Daoy (cell line): ENCODE results near the gene ARHGAP31. TPM values are rescaled to one million over a fixed set of nuclear protein-coding genes. Genes with fewer than 3 reads are reported as not detected.

Experiments
- DNase-seq: peaks from one replicate; pipeline ENCODE4 v3.0.0-alpha.2; 2015; ENCODE audit warnings: low read depth
- total RNA-seq: library from RNA; depleted of rRNA; stranded (reverse); fragments of >200 nt; shearing (Covaris generic); gene quantifications from 2 replicates; pipeline ENCODE4 v1.2.3, GENCODE V29; 2014

Gene ARHGAP31
- total RNA-seq, 1 experiment from 2014 or later: 14.6 TPM

- DNase-seq: no peak
Measured at GRCh38 chr3:119395923-119396358, 101.8 kb downstream of the ARHGAP31 start.

GRCh38 chr3:119396870-119397269 is 102.7 kb downstream of the ARHGAP31 start:
- no peak for DNase-seq

- no peak for DNase-seq
Measured at GRCh38 chr3:119400466-119400865, 106.3 kb downstream of the ARHGAP31 start.

- DNase-seq: no peak
Measured at GRCh38 chr3:119401069-119401468, 106.9 kb downstream of the ARHGAP31 start.

DNA sequence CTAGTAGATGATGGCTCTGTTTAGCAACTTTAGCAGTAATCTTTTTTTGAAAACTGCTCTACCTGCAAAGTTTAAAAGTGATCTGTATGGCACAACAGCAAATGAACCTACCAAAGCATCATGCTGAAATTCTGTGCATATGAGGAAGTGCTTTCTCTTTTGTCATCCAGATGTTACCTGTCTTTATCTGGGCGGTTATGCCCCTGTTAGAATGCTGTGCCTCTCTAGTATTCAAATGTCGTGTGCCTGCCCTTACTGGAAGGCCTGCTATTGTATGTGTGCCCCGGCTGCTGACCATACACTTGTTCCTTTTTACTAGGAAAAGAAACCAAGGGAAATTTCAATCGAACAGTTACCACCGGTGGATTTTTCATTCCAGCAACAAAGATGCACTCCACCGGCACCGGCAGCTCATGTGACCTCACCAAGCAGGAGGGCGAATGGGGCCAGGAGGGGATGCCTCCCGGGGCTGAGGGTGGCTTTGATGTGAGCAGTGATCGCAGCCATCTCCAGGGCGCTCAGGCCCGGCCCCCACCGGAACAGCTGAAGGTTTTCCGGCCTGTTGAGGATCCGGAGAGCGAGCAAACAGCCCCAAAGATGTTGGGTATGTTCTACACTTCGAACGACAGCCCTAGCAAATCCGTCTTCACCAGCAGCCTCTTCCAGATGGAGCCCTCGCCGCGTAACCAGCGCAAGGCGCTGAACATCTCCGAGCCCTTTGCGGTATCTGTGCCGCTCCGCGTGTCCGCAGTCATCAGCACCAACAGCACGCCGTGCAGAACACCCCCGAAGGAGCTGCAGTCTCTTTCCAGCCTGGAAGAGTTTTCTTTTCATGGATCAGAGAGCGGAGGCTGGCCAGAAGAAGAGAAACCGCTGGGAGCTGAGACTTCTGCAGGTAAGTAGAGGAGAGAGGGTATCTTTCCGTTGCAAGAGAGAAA is 107.6 kb downstream of the ARHGAP31 start:
- DNase-seq: no peak

DNA sequence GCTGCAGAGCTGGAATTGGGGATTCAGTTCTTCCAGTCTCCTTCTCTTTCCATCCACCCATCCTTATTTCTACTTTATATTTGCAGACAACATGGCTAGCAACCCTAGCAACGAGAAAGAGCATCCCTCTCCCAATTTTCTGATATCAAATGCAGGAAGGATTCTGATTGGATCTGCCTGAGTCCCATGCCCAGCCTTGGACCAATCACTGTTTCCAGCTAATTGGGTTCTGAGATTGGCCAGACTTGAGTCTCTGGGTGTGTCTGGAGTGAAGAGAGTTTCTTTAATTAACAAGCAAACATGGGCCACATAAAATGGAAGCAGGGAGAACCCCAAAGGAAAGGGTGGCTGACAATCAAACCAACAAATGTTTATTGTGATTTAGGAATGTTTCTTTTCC is 108.6 kb downstream of the ARHGAP31 start:
- no peak for DNase-seq

GRCh38 chr3:119403201-119403600 is 109.0 kb downstream of the ARHGAP31 start:
- DNase-seq: no peak

DNA sequence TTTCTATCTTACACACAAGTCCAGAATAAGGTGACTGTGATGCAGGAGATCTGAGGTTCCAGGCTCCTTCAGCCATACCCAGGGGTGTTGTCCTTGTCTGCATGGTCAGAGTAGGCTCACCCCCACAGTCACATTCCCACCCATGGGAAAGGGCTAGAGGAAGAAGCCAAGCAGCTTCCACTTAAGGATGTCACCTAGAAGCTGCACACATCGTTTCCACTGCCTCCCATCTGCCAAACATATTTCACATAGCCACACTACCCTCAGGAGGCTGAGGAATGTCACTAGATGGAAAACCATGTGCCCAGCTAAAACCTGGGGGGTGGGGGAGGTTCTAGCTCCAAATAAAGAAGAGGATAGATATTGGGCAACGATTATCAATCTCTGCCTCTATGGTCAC is 111.1 kb downstream of the ARHGAP31 start:
- no peak for DNase-seq

DNA sequence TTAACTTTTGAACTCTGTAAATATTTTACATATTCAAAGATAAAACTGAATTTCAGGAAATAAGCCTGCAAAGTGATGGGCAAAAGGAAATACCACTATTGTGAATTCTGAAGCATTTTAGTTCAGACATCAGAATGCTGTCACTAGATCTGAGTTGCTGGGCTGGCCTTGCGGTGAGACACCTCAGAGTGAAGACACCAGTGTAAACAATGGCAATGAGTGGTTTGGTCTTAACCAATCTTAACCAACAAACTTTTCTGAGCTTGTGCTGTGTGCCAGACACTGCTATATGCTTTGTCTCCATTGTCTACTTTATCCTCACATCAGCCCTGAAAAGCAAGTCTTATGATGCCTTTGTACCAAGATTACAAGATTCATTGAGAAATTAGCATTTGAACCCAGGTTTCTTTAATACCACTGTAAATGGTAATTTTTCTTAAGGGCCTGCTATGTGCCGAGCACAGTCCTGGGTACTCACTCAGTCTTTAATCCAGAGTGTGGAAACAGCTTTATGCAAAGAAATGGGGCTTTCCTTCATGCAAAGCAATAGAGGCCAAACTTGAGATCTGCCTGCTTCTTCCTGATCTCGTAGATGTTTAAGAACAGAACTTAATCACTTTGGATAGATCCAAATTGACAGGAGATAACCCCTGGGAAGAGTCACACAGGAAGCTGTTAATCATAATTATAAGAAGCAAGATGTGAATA is 114.2 kb downstream of the ARHGAP31 start:
- no peak for DNase-seq

- no peak for DNase-seq
Measured at GRCh38 chr3:119409844-119410243, 115.7 kb downstream of the ARHGAP31 start.

- DNase-seq: no peak
Measured at GRCh38 chr3:119413603-119414280, 119.6 kb downstream of the ARHGAP31 start.

DNA sequence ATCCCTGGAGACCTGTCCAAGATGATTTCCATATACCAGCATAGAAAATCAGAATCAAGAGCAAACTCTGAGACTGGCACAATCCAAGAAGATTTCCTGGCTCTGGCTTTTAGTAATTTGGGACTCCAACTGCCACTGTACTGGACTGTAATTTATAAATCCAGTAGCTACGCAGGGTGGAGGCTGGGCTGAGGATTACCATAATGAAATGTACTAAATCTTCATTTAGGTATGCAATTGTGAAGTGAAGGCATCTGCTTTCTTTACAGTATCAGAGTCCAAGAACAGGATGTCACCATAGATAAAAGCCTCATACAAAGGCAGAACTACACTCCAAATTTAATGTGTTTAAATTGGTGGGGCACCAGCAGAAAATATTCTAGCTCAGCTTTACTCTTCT is 122.7 kb downstream of the ARHGAP31 start:
- no peak for DNase-seq

- no peak for DNase-seq
Measured at GRCh38 chr3:119417771-119418512, 123.8 kb downstream of the ARHGAP31 start.

GRCh38 chr3:119418641-119419040 is 124.5 kb downstream of the ARHGAP31 start:
- no peak for DNase-seq

DNA sequence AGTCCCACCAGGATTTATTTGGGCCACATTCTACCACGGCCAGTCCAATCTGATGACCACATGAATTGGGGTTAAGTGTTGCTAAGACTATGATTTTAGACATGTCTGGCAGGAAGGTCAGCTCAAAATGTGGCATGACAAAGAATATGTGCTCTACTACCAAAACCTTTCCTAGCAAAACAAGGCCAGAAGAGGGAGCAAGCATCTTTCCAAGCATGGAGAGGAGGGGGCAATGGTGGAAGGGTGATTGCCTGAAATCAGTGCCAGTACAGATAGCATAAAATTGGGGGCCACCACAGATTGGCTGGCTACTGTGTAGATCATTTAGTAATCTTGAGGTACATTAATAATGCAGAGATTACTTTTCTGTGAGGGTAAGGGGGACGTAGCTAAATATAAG is 126.0 kb downstream of the ARHGAP31 start:
- no peak for DNase-seq

DNA sequence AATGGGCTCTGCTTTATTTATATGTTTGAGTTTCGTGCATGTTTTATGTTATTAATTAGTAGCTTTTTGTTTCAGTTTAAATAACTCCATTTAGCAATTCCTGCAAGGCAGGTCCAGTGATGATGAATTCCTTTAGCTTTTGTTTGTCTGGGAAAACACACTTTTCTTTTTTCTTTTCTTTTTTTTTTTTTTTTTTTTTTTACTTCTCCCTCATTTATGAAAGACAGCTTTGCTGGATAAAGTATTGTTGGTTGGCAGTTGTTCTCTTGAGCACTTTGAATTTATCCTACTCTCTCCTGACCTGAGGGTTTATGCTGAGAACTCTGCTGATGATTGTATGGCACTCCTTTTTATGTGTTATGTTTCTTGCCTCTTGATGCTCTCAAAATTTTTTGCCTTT is 133.5 kb downstream of the ARHGAP31 start:
- DNase-seq: no peak

DNA sequence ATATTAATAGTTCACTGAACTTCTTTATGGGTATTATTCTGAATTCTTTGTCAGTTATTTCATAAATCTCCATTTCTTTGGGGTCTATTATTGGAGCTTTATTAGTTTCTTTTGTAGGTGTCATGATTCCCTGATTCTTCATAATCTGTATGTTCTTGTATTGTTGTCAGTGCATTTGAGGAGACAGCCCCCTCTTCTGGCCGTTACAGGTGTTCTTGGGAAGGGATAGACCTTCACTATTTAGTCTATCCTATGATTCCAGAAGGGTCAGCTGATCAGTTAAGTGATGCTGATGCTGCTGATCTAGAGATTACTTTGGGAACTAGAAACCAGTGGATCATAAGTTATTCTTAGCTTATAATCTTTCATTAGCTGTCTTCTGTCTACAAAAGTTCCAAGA is 134.4 kb downstream of the ARHGAP31 start:
- DNase-seq: no peak

DNA sequence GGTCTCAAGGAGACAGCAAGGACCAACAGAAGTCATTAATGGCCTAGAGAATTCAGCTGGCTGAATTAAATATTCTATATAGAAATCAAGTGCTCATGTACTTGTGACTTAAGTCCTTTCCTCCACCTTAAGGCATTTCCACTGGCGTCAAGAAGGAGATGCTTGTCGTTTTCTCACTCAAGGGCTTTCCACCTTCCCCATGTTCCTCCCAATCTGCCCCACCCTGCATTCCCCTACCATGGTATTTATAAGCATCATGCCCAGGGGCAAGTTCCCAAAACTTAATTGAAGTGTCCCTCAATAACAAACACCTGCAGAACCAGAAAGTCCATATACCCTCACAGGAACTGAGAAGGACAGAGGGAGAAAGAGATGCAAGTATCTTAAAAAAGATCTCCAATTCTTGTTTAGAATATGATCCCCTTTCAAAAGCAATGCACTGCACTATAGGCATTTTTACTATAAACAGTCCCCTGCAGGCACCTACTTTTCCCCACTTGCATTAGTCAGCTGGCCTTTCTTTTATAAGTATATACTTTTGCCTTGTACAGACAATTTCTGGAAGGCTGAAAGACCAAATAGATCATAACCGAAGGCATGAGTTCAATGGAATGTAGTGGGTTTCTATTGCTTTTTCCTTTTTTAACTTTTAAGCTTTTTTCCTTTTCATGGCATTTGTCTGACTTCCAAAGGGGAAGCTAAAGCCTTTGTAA is 139.6 kb downstream of the ARHGAP31 start:
- no peak for DNase-seq

- no peak for DNase-seq
Measured at GRCh38 chr3:119434703-119435102, 140.5 kb downstream of the ARHGAP31 start.

DNA sequence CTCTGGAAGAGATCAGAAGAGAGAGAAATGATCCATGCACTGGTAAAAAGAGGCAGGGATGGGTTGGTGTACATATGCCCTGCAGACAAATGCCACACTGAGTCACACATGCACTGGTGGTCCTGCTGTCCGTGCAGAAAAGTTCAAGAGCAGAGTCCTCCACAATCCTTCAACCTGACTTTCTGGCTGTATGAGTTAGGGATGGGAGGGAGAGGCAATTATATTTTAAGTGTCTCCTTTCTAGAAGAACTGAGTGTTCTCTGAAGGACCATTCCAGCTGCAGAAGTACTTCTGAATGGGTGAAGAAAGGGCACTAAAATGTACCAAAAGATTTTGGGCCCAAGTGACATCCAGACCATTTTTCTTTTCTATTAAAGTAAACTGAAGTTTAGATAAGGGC is 142.8 kb downstream of the ARHGAP31 start:
- no peak for DNase-seq

GRCh38 chr3:119437691-119438258 is 143.6 kb downstream of the ARHGAP31 start:
- no peak for DNase-seq
